GM12865 (cell line): Measurements from ENCODE around the gene ADARB2.
A peak's percentile ranks its signal among the peaks of the same experiment; 100 is the strongest.

Source experiments
- DNase-seq: peaks from one replicate; pipeline ENCODE4 v3.0.0; 2010; ENCODE audit warnings: low read depth
- H3K4me3 ChIP-seq: 2 replicates; pipeline ENCODE4 v1.5.1; 2011; ENCODE audit warnings: mild to moderate bottlenecking, low read depth, low read length, control low read depth
- TF ChIP-seq, protein P1 (sequence below): IDR thresholded peaks from 2 replicates; pipeline ENCODE4 v1.5.1; 2011; ENCODE audit warnings: low read length, control low read depth, low read depth, inconsistent platforms; ENCODE audit not compliant: insufficient read depth; ENCODE audit errors: missing control alignments

The ADARB2 gene

GRCh38 chr10:1361411-1362105 lies 375.8 kb downstream of the ADARB2 start:
- TF ChIP-seq, protein P1, sequence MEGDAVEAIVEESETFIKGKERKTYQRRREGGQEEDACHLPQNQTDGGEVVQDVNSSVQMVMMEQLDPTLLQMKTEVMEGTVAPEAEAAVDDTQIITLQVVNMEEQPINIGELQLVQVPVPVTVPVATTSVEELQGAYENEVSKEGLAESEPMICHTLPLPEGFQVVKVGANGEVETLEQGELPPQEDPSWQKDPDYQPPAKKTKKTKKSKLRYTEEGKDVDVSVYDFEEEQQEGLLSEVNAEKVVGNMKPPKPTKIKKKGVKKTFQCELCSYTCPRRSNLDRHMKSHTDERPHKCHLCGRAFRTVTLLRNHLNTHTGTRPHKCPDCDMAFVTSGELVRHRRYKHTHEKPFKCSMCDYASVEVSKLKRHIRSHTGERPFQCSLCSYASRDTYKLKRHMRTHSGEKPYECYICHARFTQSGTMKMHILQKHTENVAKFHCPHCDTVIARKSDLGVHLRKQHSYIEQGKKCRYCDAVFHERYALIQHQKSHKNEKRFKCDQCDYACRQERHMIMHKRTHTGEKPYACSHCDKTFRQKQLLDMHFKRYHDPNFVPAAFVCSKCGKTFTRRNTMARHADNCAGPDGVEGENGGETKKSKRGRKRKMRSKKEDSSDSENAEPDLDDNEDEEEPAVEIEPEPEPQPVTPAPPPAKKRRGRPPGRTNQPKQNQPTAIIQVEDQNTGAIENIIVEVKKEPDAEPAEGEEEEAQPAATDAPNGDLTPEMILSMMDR, result no peak

DNA sequence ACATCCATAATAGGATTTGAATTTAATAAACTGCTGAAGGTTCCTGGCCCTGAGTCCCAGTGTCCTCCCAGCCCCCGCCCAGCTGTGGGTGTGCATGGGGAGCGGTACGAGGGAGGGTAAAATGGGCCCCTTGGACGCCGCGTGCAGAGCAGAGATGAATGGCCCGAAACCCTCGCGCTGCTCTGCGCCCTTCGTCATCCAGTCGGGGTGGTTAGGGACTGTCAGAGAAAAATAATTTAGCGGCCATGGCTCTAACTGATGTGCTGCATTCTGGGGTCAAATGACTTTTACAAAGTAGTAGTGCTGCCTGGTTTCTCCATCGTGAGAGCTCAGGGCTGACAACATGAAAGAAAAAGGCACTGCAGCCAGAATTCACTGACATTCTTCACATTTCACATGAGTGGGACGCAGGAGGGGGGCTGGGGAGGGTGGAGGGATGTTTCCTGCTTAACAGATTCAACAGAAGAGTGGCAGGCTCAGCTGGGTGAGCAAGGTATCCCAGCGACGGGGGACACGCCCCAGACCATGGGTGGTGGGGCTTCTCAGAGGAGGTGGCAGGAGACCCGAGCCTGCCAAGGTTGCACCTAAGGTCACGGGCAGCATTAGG lies 376.7 kb downstream of the ADARB2 start:
- no peak for DNase-seq
- no peak overlapping the region for H3K4me3 ChIP-seq
- TF ChIP-seq, protein P1, result no peak

More at GRCh38 chr10:1361411-1362105, 375.8 kb downstream of the ADARB2 start:
- DNase-seq, result no peak
- no peak overlapping the region for H3K4me3 ChIP-seq

- DNase-seq, result no peak
- TF ChIP-seq, protein P1, result peak; percentile 8
- no peak overlapping the region for H3K4me3 ChIP-seq
Measured at GRCh38 chr10:1360011-1360557, 377.2 kb downstream of the ADARB2 start.

DNA sequence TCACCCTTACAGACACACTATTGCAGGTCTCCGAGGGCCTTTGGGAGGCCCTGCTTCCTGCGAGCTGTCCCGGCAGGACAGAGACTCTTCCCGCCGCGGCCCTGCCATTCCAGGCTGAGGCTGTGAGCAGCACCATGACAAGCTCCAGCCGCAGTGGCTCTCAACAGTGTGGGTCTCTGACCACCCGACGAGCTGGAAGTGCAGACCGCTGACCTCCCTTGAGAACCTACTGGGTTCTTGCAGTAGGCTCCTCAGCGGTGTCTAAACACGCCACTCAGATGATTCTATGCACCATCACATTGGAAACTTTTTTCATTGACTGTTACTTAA lies 377.7 kb downstream of the ADARB2 start:
- no peak overlapping the region for H3K4me3 ChIP-seq
- TF ChIP-seq, protein P1, result no peak

GRCh38 chr10:1358860-1359625 lies 378.3 kb downstream of the ADARB2 start:
- TF ChIP-seq, protein P1, result no peak
- no peak for DNase-seq
- no peak overlapping the region for H3K4me3 ChIP-seq

More for the DNA sequence above, 377.7 kb downstream of the ADARB2 start:
- DNase-seq, result no peak

DNA sequence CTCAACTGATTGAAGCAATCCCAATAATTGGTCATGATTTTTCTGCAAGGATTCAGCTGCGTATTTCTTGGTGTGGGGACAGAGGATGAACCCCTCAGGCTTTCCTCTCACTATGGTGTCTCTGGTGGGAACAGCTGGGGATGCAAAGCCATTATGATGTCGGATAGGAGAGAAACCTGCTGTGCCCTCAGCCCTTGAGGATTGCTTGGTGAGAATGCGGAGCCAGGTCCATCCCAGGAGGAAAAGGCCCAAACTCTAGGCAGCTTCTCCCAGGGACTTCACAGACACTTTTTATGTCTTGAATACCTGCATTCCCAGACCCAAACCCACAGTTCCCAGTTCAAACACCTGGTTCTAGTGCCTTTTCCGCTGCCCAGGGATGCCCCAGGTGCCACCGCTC lies 379.2 kb downstream of the ADARB2 start:
- H3K4me3 ChIP-seq, result no peak overlapping the region
- TF ChIP-seq, protein P1, result no peak
- DNase-seq, result no peak
